Activated gamma-delta T cell treated with Interleukin-2 at 50 U/mL for 16 hours (primary cell): ENCODE results near the gene KRT33A.
"Not testable (repeated sequence)": the region's sequence is repeated elsewhere in the genome, so short reads cannot be mapped to it uniquely, and the experiment has no call there.

Experiments used
- DNase-seq: peaks from one replicate; pipeline ENCODE4 v3.0.0-alpha.2; 2020

The KRT33A gene

DNA sequence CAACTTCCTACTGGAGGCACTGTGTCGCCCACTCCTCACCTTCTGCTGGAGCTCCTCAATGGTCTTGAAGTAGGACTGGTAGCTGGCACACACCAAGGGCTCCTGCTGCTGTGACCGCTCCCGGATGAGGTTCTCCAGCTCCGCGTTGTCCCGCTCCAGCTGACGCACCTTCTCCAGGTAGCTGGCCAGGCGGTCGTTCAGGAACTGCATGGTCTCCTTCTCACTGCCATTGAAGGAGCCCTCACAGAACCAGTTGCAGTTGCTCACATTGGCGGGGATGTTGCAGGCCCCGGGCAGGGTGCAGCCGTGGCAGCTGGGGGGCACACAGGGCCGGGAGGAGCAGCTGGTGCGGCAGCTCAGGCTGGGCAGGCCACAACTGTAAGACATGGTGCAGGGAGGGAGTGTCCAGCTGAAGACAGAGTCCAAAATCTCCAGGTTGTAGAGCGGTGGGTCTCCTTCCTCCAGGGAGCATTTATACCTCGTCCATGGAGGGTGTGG is at the start of gene KRT33A:
Gene KRT33A (minus strand): TSS at position 448 of the 498 bp plus-strand sequence. CDS start 61 bp downstream, at position 387.
- not testable (repeated sequence) for DNase-seq

DNA sequence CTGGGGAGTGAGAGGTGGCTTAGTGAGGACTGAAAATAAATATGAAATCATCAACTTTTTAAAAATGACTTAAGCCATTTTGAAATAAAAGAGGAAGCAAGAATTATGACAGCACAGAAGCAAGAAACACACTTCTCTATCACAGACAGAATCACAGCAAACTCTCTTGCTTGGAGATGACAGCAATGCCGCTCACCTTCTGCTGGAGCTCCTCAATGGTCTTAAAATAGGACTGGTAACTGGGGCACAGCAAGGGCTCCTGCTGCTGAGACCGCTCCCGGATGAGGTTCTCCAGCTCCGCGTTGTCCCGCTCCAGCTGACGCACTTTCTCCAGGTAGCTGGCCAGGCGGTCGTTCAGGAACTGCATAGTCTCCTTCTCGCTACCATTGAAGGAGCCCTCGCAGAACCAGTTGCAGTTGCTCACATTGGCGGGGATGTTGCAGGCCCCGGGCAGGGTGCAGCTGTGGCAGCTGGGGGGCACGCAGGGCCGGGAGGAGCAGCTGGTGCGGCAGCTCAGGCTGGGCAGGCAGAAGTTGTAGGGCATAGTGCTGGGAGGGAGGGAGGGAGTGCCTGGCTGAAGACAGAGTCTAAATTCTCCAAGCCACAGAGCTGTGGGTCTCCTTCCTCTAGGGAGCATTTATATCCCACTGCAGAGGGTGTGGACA is 46.5 kb upstream of the KRT33A start, which contains the start of gene KRT31:
Gene KRT31 (minus strand): TSS at position 613 of the 665 bp plus-strand sequence. CDS start 69 bp downstream, at position 544.
- DNase-seq = no peak

DNA sequence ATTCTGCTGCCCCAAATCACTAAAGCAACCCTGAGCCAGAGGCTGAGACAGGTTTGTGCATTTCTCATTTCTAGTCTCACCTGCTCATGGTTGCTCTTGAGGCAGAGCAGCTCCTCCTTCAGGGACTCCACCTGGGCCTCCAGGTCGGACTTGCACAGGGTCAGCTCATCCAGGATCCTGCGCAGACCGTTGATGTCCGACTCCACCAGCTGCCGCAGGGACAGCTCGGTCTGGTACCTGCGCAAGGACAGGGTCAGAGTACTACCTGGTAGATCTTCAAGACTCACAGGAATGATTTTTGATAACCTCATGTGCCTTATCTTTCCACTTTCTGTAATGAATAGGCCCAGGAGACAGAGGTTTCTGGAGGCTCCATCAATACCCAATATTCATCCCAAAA is 45.7 kb upstream of the KRT33A start:
- no peak for DNase-seq

DNA sequence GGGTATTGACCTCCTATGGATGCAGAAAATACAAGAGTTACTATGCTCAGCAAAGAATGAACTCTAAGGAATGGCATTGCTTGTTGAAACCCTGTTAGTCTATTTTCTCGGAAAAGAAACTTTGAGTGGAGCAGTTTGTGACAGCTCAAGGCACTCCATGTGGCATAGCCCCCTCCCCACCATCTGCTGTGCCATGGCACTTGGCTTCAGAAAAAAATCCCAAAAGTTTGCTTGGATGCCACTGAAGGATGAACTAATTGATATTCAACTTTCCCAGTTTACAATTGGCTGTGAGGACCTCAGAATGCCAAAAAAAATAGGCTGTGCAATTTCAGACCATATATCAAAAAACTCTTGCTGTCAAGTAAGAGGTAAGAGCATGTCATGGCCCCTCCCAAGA is 45.0 kb upstream of the KRT33A start:
- DNase-seq = no peak

DNA sequence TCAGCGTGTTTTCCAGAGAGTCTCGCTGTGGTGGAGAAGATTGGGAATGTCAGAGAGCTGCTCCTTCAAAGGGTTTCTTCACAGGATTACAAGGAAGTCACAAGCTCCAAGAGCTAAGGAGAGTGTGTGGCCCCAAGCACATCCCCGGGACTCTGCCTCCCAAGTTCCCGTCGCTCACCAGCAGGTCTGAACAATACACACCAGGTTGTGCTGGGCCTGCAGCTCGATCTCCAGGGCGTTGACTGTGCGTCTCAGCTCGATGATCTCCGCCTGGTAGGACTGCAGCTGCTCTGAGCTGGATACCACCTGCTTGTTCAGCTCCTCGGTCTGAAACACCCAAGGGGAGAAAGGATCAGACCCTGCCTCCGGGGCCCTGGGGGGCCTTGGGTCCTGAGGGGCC is 44.4 kb upstream of the KRT33A start:
- not testable (repeated sequence) for DNase-seq

DNA sequence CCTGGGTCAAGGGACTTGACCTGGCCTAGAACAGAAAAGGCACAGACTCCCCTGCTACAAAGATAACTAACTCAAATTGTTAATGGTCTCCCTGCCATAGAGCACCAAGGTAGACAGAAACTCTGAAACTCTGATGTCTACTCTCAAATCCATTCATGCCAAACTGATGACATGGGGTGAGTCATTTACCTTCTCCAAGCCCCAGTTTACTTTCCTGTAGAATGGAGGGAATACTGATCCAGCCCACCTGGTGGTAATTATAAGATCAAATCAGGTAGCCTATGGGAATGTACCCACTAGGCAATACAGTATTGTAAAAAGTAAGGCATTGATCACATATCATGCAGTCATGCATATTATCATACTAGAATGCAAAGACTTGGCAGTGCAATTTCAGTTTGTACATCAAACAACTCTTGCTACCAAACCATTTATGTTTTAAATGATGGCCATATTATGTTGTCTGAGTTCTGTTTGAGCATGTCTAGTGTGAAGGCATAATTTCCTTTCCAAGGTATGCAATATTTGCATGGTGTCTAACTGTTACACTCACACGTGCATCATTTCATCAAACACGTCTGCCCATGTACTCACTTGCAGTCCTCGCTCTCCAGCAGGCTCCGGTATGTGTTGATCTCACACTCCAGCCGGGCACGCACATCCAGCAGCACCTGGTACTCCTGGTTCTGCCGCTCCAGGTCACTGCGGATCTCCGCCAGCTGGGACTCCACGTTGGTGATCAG is 43.8 kb upstream of the KRT33A start:
- DNase-seq = no peak

DNA sequence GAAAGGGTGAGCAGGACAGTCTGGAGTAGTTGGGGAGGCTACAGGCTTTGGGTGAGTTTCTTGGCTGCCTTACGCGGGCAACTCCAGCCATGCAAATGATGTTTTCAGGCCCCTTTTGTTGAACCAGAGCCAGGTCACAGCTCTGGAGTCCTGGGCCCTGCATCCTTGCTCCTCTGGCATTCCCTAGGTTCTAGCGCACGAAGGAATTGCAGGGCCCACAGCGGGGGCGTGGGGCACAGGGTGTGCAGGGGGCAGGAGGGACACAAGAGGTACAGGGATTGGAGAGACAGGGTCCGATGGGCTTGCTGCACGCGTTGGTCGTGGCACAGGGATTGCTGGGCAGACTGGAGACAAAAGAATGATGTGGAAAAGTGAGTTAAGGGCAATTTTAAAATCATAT is 43.2 kb upstream of the KRT33A start:
- DNase-seq = no peak

DNA sequence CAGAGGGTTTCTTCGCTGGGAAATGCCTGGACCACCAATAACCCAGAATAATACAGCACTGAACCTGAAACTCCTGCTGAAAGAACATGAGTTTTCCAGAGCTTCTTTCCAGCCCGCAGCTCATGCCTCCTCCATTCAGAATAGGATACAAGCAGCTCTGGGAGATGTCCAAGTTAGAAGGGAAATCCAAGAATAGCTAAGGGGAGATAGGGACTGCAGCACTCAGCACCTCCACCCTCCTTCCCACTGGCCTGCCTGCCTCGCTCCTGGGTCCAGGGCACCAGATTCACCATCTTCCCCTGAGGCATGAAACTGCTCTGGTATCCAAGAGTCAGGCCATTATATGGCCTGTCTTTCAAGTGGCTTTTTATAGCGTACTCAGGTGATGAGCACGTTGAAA is 42.7 kb upstream of the KRT33A start:
- no peak for DNase-seq

DNA sequence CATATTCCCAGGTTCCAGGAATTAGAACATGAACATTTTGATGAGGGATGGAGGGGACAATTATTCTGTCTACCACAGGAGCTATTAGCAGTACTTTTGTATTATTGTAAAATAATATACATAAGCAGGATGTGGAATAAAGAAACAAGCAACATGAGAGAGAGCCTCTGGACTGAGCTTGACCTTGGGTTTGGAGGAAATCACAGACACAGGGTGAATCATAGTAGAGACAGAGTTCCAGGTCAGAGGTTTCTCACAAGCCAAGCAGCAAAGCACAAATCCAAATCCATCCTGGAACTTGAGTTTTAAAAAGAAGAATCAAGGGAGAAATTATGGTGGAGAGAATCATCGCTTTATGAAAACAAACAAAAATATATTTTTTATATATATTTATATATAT is 41.6 kb upstream of the KRT33A start:
- DNase-seq = no peak

DNA sequence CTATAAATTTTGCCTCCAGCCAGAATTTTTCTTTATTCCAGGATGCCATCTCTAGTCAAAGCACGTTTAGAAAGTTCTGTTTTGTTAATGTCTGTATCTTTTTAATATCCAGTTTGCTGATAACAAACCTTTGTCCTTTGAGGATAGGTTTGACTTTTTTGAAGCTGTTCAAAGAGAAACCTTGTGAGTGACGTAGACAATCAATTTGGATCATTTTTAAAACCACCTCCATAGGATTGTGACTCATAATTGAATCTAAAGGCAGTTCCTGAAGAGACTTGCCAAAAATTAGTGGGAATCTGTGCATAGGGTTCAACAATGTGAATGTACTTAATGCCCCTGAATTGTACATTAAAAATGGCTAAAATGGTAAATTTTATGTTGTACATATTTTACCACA is 40.9 kb upstream of the KRT33A start:
- DNase-seq = no peak

DNA sequence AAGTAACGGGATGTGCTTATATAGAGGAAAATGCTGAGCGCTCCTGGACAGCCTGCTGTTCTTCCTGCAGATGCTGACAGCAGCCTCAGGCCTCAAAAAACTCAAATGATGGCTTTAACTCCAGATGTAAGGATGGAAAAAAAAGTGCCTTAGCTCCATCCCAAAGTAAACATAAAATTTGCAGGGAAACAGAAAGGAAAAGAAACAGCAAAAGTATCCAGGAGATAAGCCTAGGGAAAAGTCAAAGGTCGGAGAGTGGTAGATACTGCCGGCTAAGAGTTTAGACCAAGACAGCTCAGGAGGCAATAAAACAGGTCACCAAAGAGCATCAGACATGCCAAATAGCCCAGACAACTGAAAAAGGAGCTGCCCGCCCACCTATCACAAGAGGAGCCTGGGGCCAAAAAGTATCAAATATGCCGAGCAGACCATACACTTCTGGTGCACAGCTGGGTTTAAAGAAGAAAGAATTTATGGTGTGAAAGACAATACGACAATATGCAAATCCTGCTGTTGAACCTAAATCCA is 39.8 kb upstream of the KRT33A start:
- no peak for DNase-seq

DNA sequence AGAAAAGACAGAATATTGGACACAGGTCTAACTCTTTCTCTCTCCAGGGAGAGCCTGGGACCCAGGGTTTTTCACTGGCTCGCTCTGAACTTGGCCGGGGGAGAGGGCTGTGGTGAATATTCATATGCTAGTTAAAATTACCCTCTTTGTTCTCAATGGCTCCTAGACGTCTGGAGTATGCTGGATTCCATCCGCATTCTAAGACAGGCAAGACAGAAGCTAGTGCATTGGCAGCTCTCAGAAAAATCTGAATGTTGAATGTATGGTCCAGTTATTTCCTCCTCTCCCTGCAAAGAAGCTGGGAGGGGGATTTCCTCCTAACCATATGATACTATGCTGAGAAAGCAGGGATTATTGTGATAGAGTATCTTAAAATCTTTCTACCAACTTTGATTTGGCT is 37.0 kb upstream of the KRT33A start:
- no peak for DNase-seq

DNA sequence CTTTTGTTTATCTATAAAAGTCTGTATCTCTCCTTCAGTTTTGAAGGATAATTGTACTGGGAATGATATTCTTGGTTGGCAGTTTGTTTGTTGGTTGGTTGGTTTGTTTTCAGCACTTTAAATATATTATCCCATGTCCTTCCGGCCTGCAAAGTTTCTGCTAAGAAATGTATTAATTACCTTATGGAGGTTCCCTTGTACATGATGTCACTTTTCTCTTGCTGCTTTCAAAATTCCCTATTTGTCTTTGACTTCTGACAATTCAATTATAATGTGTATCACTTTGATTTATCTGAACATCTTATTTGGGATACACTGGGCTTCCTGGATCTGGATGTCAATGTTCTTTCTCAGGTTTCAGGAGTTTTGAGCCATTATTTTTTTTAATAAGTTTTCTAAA is 35.6 kb upstream of the KRT33A start:
- no peak for DNase-seq

DNA sequence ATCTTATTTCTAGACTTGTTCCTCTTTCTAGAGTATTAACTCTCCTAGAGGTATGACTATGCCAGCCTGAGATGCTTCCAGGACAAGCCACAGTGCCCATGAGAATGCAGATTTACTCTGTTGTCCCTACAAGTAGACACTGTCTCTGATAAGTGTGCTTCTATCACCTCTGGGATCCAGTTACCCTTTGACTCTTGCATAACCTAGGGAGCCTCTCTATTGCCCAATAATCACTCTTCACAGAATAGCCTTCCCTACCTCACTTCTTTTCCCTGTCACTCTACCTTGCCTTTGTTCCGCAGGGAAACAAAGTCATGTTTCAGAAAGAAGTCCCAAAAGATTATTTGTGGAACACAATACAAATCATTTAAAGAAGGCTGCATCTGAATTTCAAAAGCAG is 33.1 kb upstream of the KRT33A start:
- no peak for DNase-seq

DNA sequence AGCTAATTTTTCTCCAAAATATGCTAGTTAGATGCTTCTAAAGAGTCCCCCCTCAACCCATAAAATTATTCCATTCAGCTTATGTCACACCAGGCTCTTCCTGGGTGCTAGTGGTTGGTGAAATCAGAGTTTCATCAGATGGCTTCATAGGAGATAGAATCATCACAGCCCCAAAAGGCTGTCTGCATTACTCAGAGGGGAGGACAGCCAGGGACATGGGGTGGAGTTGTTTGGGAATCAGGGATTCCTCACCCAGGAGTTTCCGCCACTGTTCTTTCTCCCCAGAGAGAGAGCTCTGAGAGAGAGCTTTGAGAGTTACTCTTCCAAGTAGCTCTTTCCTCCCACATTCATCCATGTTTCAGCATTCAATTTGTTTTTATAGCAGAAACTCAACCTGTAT is 31.8 kb upstream of the KRT33A start:
- DNase-seq = no peak

DNA sequence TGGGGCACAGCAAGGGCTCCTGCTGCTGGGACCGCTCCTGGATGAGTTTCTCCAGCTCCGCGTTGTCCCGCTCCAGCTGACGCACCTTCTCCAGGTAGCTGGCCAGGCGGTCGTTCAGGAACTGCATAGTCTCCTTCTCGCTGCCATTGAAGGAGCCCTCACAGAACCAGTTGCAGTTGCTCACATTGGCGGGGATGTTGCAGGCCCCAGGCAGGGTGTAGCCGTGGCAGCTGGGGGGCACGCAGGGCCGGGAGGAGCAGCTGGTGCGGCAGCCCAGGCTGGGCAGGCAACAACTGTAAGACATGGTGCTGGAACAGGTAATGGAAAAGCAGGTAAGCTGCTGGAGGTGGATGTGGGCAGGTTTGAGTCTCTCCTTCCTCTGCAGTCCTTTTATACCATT is 31.3 kb upstream of the KRT33A start, which contains the start of gene KRT34:
Gene KRT34 (minus strand): TSS at position 364 of the 400 bp plus-strand sequence. CDS start 60 bp downstream, at position 304.
- not testable (repeated sequence) for DNase-seq

DNA sequence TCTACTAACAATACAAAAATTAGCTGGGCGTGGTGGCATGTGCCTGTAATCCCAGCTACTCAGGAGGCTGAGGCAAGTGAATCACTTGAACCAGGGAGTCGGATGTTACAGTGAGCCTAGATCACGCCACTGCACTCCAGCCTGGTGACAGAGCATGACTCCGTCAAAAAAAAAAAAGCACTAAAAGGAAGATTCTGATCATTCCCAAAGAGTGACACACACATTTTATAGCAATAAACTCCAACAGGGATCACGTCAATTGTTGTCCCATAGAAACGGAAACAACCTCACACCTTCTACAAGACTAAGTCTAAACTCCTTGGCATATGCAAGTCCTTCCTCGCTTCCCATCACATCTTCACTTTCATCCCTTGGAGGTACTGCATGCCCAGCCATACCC is 29.5 kb upstream of the KRT33A start:
- DNase-seq = not testable (repeated sequence)

DNA sequence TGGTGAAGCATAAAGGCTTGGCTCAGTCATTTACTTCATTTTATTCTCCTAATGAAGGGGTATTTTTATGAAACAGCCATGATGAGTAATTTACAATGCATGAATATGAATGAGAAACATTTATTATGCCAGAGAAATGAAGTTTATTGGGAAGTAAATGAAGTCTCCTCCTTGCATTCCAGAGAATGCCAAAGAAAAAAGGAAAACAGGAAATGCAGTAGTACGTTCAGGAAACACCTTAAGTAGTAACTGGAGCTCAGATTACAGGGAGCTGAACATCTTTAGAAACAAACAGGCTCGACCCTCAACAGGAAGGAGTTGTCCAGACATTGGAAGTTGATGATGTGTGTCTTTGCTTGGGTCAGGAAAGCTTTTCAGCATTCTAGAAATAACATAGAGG is 26.9 kb upstream of the KRT33A start:
- DNase-seq = no peak

DNA sequence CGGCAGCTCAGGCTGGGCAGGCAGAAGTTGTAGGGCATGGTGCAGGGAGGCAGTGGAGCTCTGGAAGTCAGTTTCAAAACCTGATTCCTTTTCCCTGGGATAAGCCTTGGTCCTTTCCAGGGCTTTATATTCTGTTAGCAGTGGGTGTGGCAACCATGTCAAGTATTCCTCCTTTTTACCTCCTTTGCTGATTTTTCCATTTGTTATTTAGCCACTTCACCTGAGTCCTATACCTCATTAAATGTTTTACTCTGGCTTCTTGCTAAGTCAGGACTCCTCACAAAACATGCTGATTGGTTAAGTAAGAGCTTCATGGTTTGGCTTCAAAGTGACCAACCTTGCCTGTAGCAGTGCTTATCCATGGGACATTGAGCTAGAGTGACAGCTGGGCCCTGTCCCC is 19.1 kb upstream of the KRT33A start, which contains the start of gene KRT33B:
Gene KRT33B (minus strand): TSS at position 101 of the 400 bp plus-strand sequence. CDS start 63 bp downstream, at position 38.
- no peak for DNase-seq

DNA sequence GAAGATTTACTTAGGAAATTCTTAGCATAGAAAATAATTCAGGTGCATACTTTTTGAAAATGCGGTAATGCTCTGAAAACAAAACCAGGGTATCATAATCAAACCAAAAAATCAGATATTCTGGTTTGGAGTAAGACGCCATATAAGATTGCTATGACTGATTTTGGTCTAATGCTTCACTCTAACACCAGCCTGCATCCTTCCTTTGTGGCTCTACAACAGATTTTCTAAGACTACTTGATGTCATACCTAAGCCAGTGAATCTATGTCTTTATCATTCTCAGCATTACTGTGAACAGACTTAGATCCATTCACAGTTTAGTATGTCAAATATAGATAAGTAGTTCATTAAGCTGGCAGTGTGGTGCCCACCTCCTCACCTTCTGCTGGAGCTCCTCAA is 18.4 kb upstream of the KRT33A start:
- no peak for DNase-seq

DNA sequence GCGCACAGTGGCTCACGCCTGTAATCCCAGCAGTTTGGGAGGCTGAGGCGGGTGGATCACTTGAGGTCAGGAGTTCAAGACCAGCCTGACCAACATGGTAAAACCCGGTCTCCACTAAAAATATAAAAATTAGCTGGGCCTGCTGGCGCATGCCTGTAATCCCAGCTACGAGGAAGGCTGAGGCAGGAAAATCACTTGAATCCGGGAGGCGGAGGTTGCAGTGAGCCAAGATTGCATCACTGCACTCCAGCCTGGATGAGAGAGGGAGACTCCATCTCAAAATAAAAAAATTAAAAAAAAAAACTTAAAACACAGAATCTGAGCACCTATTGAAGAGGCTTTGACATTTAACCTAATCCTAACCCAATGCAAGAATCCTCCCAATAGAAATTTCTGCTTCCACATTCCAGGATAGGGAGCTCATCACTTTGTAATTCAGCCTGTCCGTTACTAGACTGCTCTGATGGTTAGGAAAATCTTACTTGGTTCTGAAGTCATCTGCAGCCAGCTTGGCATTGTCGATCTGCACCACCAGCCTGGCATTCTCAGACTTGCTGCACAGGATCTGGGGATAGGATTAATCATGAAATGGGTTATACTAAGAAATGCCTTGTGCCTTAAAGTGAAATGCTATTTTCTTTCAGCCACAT is 16.9 kb upstream of the KRT33A start:
- no peak for DNase-seq

DNA sequence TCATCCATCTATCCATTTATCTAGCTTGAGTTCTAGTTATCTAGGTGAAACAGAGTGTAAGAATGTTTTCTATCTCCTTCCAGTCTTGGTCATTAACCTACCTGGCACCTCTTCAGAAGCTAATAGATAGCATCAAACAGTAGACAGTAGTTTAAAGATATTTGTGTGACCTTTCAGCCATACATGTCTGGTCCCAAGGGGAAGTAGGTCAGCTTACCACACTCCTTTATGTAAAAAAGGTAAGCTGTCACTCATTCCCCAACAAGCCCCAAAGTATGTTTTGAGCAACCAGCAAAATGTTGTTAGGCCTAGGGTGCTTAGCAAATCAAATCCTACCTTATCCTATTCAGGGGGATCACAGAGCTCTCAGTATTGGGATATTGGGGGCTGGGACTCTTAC is 15.4 kb upstream of the KRT33A start:
- DNase-seq = no peak

DNA sequence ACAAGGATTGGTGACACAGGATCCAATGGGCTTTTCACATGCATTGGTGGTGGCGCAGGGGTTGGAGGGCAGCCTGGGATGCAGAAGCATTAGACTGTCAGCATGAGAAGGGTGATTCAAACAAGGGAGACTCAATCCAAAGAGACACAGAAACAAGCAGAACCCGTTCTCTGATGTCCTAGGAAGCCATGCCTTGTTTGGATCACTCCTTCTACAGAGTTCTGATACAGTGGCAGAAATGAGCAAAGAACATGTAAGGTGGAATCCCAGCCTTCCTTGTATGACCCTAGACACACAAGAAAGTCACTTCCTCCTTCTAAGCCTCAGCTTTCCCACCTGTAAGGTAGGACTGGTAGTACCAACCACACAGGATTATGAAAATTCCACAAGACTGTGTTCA is 13.3 kb upstream of the KRT33A start:
- DNase-seq = no peak
